Measurements from ENCODE around the gene TIMD4.

GRCh38 chr5:156918311-156918845 lies 44.6 kb downstream of the TIMD4 start:
- TF ChIP-seq CTCF (conservative IDR thresholded peaks at IDR 0.05) (no peak), EZH2 (IDR thresholded peaks at IDR 0.05; ENCODE audit: low read depth) (no peak)

All from PC-9 (cell line).